Endothelial cell (in vitro differentiated cells): ENCODE data around the gene KCNE4. TPM values are rescaled to one million over a fixed set of nuclear protein-coding genes. Genes with fewer than 3 reads are reported as not detected.

ENCODE experiments used
- DNase-seq: peaks from one replicate; pipeline ENCODE4 v3.0.0; 2021; ENCODE audit warnings: low spot score
- H3K27ac Mint-ChIP-seq: one replicate; pipeline ENCODE4 v1.8.0; 2021; ENCODE audit warnings: mixed read lengths, inconsistent platforms; ENCODE audit not compliant: unreplicated experiment
- H3K27me3 Mint-ChIP-seq: one replicate; pipeline ENCODE4 v1.8.0; 2021; ENCODE audit warnings: mild to moderate bottlenecking, moderate library complexity, mixed read lengths, inconsistent platforms; ENCODE audit not compliant: unreplicated experiment
- H3K36me3 Mint-ChIP-seq: one replicate; pipeline ENCODE4 v1.8.0; 2021; ENCODE audit warnings: mild to moderate bottlenecking, low read depth, mixed read lengths, inconsistent platforms; ENCODE audit not compliant: unreplicated experiment
- H3K4me1 Mint-ChIP-seq: one replicate; pipeline ENCODE4 v1.8.0; 2021; ENCODE audit warnings: mild to moderate bottlenecking, mixed read lengths, inconsistent platforms; ENCODE audit not compliant: unreplicated experiment
- H3K4me3 Mint-ChIP-seq: one replicate; pipeline ENCODE4 v1.8.0; 2021; ENCODE audit warnings: mild to moderate bottlenecking, mixed read lengths, inconsistent platforms; ENCODE audit not compliant: unreplicated experiment
- H3K9me3 Mint-ChIP-seq: one replicate; pipeline ENCODE4 v1.8.0; 2021; ENCODE audit warnings: mixed read lengths, inconsistent platforms; ENCODE audit not compliant: unreplicated experiment
- CTCF ChIP-seq: fragments of 200-600 bp; sonication (generic); IDR thresholded peaks from one replicate; pipeline ENCODE4 v1.5.0; 2021; ENCODE audit warnings: antibody characterized with exemption; ENCODE audit not compliant: unreplicated experiment
- total RNA-seq: library from RNA; stranded (reverse); fragmentation: NEBNext Ultra II Directional; extraction: Animal tissue kit (Norgen Biotek cat#: 25700); gene quantifications from one replicate; pipeline ENCODE4 v1.2.1, GENCODE V29; 2021; ENCODE audit not compliant: unreplicated experiment

Gene KCNE4
- total RNA-seq, 1 donor from 2014 or later: 0.46 TPM

GRCh38 chr2:223093436-223094241 is 41.6 kb downstream of the KCNE4 start:
- Mint-ChIP-seq H3K4me1 (no peaks in the 10 kb centered on the region), H3K27ac (no peak overlapping the region), H3K4me3 (no peak overlapping the region), H3K9me3 (no peaks in the 10 kb centered on the region), H3K36me3 (no peaks in the 10 kb centered on the region), H3K27me3 (peaks cover 2% of the 10 kb centered on the region)
- DNase-seq: no peak
- no peak for TF ChIP-seq CTCF

GRCh38 chr2:223095207-223095606 is 43.2 kb downstream of the KCNE4 start:
- peaks cover 3% of the 10 kb centered on the region for H3K4me1 Mint-ChIP-seq
- H3K9me3 Mint-ChIP-seq: no peaks in the 10 kb centered on the region
- peaks cover 2% of the 10 kb centered on the region for H3K27me3 Mint-ChIP-seq
- H3K4me3 Mint-ChIP-seq: no peak overlapping the region
- no peaks in the 10 kb centered on the region for H3K36me3 Mint-ChIP-seq
- no peak for TF ChIP-seq CTCF
- no peak for DNase-seq
- H3K27ac Mint-ChIP-seq: no peak overlapping the region

- H3K27ac Mint-ChIP-seq: no peak overlapping the region
- H3K4me1 Mint-ChIP-seq: peaks cover 3% of the 10 kb centered on the region
- no peak for TF ChIP-seq CTCF
- H3K9me3 Mint-ChIP-seq: no peaks in the 10 kb centered on the region
- H3K27me3 Mint-ChIP-seq: peaks cover 2% of the 10 kb centered on the region
- no peaks in the 10 kb centered on the region for H3K36me3 Mint-ChIP-seq
- H3K4me3 Mint-ChIP-seq: no peak overlapping the region
- DNase-seq: no peak
Measured at GRCh38 chr2:223096235-223096970, 44.4 kb downstream of the KCNE4 start.

DNA sequence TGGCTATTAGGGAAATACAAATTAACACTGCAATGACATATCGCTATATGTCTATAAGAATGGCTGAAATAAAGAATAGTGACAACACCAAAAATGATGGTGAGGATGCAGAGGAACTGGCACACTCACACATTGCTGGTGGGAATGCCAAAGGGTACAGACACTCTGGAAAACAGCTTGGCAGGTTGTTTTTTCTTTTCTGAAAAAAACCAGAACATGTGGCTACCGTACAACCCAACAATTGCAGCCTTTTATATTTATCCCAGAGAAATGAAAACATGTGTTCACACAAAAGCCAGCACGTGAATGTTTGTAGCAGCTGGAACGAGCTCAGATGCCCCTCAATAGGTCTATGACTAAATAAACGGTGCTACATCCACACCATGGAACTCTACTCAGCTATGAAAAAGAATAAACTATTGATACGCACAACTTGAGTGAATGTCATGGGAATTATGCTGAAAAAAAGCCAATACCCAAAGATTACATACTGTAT is 45.9 kb downstream of the KCNE4 start:
- TF ChIP-seq CTCF: no peak
- H3K36me3 Mint-ChIP-seq: no peaks in the 10 kb centered on the region
- H3K27ac Mint-ChIP-seq: no peak overlapping the region
- H3K4me3 Mint-ChIP-seq: no peak overlapping the region
- H3K4me1 Mint-ChIP-seq: peaks cover 3% of the 10 kb centered on the region
- no peak for DNase-seq
- H3K27me3 Mint-ChIP-seq: no peaks in the 10 kb centered on the region
- no peaks in the 10 kb centered on the region for H3K9me3 Mint-ChIP-seq

DNA sequence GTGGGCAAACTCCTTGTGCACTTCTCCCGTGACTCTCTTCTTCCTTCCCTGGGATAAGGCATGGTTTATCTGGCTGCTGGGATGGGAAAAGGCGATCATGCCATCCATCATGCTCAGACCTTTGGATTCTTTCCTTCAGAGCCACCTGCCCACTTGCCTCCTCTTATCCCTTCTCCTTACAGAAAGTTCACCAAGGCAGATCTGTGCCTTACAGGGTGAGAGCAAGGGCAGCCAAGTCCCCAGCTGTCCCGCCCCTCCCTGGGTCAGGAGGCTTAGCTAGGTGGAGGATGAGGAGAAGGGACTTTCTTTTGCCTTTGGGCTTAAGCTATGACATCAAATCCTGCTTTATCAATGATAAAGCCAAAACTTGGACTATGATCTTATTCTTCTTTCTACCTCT is 47.6 kb downstream of the KCNE4 start:
- Mint-ChIP-seq H3K36me3 (no peaks in the 10 kb centered on the region), H3K4me3 (no peak overlapping the region), H3K27ac (no peak overlapping the region), H3K4me1 (peaks cover 3% of the 10 kb centered on the region), H3K9me3 (no peaks in the 10 kb centered on the region), H3K27me3 (no peaks in the 10 kb centered on the region)
- no peak for TF ChIP-seq CTCF
- no peak for DNase-seq
